ENCODE results near the gene PIK3AP1.

The PIK3AP1 gene

DNA sequence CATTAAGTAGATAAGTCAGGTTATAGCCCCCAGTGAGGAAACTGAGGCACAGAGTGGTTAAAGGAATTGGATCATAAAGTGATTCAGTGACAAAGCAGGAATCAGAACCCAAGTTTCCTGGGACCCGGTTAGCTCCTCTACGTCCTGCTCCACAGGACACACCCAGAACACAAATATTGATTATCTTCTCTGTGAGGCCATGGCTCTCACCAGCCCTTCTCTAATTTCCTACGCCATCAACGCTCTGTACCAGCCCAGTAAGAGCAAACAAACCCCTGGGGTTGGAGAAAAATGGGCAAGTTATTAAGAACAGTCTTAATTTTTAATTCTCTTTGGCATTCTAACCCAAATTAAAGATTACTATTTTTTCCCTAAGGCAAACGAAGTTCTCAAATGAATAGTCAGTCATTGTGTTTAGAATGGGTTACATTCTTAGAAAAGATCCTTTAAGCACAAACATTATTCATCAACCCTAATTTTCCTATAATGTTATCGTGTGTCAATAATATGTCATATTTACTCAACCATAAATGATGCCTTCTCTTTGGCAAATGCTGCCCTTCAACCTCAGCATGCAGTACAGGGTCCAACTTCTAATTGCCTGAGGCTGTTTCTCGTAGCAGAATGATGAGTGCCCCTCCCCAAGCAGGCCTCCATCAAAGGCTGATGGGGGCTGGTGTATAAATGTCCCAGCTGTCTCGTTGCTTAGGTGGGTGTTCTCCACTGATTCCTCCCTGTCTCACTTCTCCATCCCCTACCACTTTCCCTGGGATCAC lies 108.1 kb downstream of the PIK3AP1 start:
- no peak for DNase-seq (ENCODE audit: low read depth in 2 of 2, low spot score in 1 of 2)

GRCh38 chr10:96610817-96611216 lies 109.5 kb downstream of the PIK3AP1 start:
- no peak for DNase-seq (ENCODE audit: low read depth in 2 of 2, low spot score in 1 of 2)

GRCh38 chr10:96609510-96609909 lies 110.8 kb downstream of the PIK3AP1 start:
- DNase-seq (ENCODE audit: low read depth in 2 of 2, low spot score in 1 of 2), result no peak

DNA sequence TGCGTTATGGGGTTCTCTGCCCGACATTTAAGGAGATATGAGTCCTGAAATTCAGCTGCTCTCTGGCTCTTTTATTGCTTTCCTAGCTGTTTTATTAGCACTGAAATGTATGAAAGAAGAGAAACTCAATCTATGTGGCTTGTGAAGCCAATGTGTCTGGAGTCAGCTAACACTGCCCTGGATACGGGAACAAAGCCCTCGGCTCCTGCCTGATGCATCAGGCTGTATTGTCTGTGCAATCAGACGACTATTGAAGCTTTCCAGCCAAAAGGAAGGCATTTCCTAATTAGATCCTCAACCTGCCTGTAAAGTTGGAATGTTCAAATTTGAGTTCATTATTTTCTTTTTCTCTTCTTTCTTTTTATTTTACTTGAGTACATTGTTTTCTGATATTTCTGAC lies 111.5 kb downstream of the PIK3AP1 start:
- no peak for DNase-seq (ENCODE audit: low read depth in 2 of 2, low spot score in 1 of 2)

DNA sequence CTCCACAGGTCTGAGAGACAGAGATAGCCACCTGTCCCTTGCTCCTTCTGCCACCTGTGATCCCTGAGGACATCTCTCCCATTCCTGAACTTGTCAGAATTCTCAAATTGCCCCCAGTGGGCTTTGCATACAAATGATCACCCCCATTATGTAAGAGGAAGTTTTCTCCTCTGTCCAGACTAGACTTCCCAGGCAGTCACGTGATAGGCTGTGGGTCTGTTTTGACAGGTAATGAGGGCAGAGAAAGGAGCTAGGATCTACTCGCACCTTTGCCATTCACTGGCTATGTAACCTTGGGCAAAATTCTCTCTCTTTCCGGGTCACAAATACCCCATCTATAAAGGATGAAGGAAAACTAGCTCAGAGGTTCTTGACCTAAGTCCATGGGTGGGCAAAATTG lies 112.1 kb downstream of the PIK3AP1 start:
- no peak for DNase-seq (ENCODE audit: low read depth in 2 of 2, low spot score in 1 of 2)

DNA sequence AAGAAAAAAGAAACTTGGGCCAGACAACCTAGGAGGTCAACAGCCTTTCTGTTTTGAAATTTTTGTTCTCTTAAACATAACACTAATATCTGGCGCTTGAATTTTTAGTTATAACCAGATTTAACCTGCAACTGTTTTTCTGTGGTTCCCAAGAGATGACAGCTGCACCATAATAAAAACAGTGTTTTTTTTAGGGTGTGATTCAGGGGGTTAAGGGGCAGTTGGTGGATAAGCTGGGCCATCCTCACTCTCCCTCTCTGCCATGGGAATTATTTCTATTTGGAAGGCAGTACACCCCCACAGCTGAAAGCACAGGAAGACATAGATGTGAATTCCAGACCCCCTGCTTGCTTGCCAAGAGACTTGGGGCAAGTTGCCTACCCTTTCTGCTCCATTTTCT lies 113.4 kb downstream of the PIK3AP1 start:
- DNase-seq (ENCODE audit: low read depth in 2 of 2, low spot score in 1 of 2), result no peak

DNA sequence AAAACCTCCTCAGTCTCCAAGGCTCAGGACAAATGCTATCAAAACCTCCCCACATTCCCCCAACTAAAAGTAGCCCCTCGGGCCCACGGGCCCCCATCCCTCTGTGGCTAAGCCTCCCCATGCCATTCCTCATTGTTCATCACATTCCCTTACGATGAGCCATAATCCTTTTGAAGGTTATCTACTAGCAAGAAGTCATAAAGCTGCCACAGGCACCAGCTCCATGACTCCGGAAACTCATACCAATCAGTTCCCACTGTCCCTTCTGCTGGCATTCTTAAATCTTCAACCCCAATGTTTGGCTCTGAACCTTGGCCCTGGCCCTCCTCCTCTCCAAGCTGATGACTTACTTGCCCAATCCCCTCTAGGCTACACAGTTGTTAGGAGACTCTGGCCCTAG lies 114.1 kb downstream of the PIK3AP1 start:
- no peak for DNase-seq (ENCODE audit: low read depth in 2 of 2, low spot score in 1 of 2)

DNA sequence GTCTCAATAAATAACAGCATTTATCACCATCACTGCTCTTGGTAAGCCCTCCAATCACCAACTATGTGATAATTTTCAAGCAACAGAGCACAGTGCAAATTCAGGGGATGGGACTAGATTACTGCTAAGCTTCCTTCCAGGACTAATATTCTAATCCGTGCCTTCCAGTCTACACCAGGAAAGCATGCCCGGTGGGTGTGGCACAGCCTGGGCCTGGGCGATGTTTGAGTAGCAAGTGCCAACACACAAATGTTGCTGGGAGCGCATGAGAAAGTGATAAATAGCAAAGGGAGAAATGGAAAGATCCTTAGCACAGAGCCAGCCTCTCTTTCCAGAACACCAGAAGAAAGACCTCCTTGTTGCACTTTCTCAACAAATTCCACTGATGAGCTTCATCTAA lies 120.0 kb downstream of the PIK3AP1 start:
- no peak for DNase-seq (ENCODE audit: low read depth in 2 of 2, low spot score in 1 of 2)

DNA sequence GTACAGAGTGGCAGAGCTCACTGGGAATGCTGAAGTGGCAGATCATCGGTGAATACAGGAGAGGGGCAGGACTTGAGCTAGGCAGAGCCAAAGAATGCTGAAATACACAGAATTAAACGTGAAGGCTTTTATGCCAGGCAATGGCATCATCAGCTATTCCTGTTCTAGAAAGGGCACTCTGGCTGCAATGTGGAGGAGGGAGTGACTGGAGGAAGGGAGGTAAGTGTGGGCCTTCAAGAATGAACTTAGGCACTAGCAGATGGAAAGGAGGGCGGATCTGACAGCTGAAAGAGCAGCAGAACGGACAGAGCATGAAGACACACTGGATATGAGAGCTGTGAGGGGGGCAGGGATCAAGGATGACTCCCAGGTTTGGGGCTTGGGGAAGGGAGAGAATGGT lies 121.5 kb downstream of the PIK3AP1 start:
- DNase-seq (ENCODE audit: low read depth in 2 of 2, low spot score in 1 of 2), result no peak

GRCh38 chr10:96596422-96597407 lies 123.6 kb downstream of the PIK3AP1 start:
- DNase-seq (ENCODE audit: low read depth in 2 of 2, low spot score in 1 of 2), result no peak

DNA sequence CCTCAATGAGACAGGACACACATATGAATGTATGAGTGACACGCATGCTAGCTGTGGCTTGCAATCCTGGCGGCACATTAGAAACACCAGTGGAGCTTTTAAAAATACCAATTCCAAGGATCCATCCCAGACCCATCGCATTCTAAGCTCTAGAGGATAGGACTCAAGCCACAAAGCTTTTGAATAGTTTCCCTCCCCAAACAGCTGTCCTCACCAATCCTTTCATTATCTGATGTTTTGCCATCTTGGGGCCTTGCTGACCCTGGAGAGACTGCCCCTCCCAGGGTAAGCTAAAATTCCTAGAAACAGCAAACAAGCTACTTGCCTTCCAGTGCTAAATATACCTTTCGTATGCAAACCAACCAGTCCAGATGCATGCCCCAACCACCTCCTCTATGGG lies 124.6 kb downstream of the PIK3AP1 start:
- DNase-seq (ENCODE audit: low read depth in 2 of 2, low spot score in 1 of 2), result no peak

- no peak for DNase-seq (ENCODE audit: low read depth in 2 of 2, low spot score in 1 of 2)
Observed at GRCh38 chr10:96591946-96592345, 128.4 kb downstream of the PIK3AP1 start.

DNA sequence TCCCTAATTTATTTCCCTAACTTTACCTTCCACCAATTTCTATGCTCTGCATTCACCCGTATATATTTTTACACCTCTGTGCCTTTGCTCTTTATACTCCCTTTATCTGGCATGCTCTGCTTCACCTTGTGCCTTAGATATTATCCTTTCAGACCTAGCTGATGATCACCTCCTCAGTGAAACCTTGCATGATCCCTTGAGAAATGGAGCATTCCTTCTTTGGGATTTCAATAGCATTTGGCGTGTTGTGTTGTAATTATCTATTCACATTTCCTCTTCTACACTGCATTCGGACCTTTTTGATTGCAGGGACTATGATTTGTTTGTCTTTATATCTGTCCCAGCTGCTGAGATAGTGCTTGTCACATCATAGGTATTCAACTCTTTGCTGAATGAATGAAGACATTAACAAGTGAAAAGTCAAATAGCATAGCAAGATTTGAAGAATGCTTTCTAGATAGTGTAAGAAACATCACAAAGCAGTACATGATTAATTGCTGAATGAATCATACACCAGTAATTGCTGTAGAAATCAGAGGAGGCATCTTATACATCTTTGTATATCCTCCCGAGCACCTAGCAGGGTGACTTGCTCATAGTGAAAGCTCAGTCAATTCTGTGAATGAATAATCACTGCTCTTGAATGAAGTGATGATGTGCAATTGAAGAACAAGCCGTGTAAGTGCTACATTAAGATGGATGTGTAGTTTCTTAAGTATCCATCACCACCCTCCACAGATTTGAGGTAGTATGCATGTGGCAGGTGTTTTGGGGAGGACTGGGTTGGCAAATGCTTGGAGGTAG lies 131.5 kb downstream of the PIK3AP1 start:
- no peak for DNase-seq (ENCODE audit: low read depth in 2 of 2, low spot score in 1 of 2)

- DNase-seq (ENCODE audit: low read depth in 2 of 2, low spot score in 1 of 2), result no peak
Observed at GRCh38 chr10:96588060-96588554, 132.2 kb downstream of the PIK3AP1 start.

DNA sequence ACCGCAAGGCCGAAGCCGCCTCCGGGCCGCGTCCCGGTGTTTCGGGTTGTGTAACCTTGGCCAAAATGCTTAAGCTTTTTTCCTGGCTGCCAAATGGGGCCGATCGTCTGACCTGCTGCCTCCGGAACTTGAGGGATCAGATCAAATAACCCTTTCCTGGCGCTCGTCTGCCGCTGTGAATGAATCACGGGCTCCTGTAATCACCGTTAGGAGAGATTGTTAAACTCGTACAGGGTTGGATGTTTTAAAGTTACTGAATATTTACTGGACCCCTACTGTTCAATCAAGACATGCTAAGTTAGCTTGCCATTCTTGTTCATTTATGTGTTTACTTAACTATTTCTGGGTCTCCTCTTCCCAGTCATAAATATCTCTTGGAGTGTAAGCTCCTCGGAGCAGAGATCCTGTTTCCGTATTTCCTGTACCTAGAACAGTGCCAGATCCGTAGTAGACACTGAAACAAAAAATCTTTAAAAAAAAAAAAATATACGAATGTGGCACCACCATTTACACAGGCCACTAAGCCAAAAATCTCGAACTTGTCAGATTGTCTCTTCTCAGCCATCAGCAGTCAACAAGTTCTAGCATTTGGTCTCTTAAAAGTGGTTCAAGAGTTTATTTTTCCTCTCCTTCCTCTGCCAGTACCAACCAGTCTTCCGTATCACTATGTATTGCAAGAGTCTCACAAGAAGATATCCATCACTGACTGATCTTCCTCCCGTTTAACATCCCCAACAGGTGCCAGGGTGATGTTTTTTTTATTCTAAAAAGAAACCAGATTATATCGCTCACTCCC lies 132.9 kb downstream of the PIK3AP1 start:
- peak; percentile 36 to 37 for DNase-seq (ENCODE audit: low read depth in 2 of 2, low spot score in 1 of 2)

DNA sequence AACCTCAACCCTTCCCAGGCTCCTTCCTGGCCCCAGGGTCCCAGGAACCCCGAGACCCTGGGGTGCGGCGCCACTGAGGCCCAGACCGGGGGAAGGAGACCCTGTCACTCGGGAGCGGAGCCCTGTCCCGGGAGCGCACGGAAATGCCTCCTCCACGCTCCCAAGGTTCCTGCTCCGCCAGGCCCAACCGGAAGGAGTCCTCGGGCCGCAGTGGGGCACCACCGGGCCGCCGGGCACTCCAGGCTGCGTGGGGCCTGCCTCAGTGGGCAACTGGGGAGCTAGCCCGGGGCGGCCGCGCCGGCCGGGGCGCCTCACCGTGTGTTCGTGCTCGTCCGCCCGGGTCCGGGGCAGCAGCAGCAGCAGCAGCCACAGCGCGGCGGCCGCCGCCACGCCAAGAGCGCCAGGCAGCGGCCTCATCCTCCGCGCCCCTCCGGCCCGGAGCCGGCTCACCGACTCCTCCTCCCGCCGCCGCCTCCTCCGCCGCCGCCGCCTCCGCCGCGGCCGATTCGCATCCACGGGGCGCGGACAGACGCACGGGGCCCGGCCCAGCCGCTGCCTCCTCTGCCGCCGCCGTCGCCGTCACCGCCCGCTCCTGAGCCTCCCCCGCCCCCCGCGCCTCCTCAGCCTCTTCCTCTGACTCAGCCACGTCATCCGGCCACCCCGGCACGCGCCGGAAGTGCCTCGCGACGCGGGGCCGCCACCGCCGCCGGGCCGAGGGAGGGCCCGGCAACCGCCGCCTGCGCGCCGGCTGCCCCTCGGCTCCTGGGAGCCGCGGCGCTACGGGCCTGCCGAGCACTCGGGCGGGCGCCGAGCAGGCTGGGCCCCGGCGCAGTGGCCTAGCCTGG lies 133.7 kb downstream of the PIK3AP1 start, which contains the start of gene TM9SF3:
TM9SF3 (minus strand) TSS at position 594 of the 845 bp plus-strand sequence; CDS start at position 417, 177 bp downstream.
- DNase-seq (ENCODE audit: low read depth in 2 of 2, low spot score in 1 of 2), result peak; percentile 86

DNA sequence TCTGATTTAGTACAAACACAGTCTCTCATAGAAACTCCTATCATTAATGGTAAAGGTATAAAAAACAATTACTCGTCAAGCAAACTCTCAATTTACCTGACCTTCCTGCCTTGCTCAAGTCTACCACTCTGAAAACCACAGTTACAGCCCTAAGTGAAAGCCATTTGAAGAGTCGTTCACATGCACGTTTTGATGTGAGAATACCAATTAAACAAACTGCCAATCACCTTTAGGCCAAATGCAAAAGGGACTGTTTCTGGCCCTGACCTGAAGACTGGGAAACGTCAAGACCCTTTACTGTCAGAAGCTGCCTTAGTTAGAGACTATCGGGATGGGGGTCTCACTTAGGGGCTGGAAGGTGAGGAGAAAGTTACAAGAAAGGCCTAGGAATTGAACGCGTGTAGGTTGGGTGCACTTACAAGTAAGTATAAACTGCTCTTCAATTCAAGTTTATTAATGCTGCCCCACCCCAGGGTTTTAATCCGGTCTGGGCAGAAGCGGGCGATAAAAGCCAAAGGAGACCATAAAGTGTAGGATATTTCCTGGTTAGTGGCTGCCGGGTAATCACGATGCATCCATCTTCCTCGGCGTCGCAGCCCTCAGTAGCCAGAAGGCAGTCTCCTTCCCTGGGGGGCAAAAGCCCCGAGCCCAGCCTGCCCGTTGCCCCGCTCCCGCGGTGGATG lies 134.4 kb downstream of the PIK3AP1 start:
- no peak for DNase-seq (ENCODE audit: low read depth in 2 of 2, low spot score in 1 of 2)

GRCh38 chr10:96584474-96584873 lies 135.8 kb downstream of the PIK3AP1 start:
- DNase-seq (ENCODE audit: low read depth in 2 of 2, low spot score in 1 of 2), result no peak

DNA sequence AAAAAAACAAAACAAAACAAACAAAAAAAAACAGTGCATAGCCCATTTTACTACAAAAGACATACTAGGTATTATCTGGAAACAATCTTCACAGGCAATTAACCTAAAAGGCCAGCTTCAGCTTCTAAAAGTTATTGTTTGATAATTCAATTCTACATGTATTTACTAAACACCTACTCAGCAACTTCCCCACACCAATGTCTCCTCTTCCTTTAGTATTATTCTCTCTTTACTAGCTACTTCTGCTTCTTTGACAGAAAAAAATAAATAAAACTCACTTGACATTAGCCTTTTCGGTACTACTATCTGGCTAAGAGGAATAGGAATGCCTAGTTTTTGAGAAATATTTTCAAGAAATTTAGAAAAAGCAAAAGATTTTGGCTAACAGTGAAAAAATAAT lies 136.3 kb downstream of the PIK3AP1 start:
- DNase-seq (ENCODE audit: low read depth in 2 of 2, low spot score in 1 of 2), result no peak
